OCI-LY7 (cell line): Measurements from ENCODE around the gene PRKAR2A. TPM values are rescaled to one million over a fixed set of nuclear protein-coding genes. Genes with fewer than 3 reads are reported as not detected.
"Not testable (repeated sequence)": the region's sequence is repeated elsewhere in the genome, so short reads cannot be mapped to it uniquely, and the experiment has no call there.

Experiments used
- BruUV-seq: library from RNA; stranded (reverse); fragments of 400-500 nt; replicated peaks from 2 replicates; lab custom pipeline; 2021; lab: Mats Ljungman, UMichigan
- CTCF ChIA-PET: fragments of 300-600 bp; sonication (Branson Sonifier 250); formaldehyde crosslinking; loops from one replicate; lab custom pipeline; 2022; ENCODE audit warnings: antibody characterized with exemption; ENCODE audit not compliant: unreplicated experiment; lab: Charles Lee
- POLR2A ChIA-PET: fragments of 300-600 bp; sonication (Branson Sonifier 250); formaldehyde crosslinking; loops from one replicate; lab custom pipeline; 2022; ENCODE audit warnings: antibody characterized with exemption; lab: Charles Lee
- DNase-seq: peaks from one replicate; pipeline ENCODE4 v3.0.0-alpha.2; 2015; ENCODE audit warnings: low spot score
- H2AFZ ChIP-seq: fragments of 200-600 bp; sonication (generic), shearing (Covaris generic); 2 replicates; pipeline ENCODE4 v1.6.1; 2014; ENCODE audit warnings: mild to moderate bottlenecking, antibody characterized with exemption, low read length, moderate library complexity
- H3K27ac ChIP-seq: fragments of 200-600 bp; sonication (generic); 2 replicates; pipeline ENCODE4 v1.5.1; 2014; ENCODE audit warnings: mixed run types, low read depth, mild to moderate bottlenecking, moderate library complexity, low read length, inconsistent platforms; ENCODE audit not compliant: poor library complexity, severe bottlenecking
- H3K36me3 ChIP-seq: fragments of 200-600 bp; sonication (generic); 2 replicates; pipeline ENCODE4 v1.6.1; 2014; ENCODE audit warnings: mild to moderate bottlenecking, antibody characterized with exemption, low read length, moderate library complexity, mixed read lengths; ENCODE audit not compliant: insufficient read depth
- H3K4me1 ChIP-seq: fragments of 200-600 bp; sonication (generic); 2 replicates; pipeline ENCODE4 v1.5.1; 2014; ENCODE audit warnings: mild to moderate bottlenecking, low read length; ENCODE audit not compliant: insufficient read depth, poor library complexity, severe bottlenecking
- H3K4me2 ChIP-seq: fragments of 200-600 bp; sonication (generic); 2 replicates; pipeline ENCODE4 v1.6.1; 2014; ENCODE audit warnings: mild to moderate bottlenecking, low read length
- H3K4me3 ChIP-seq: fragments of 200-600 bp; sonication (generic); 2 replicates; pipeline ENCODE4 v1.5.1; 2014; ENCODE audit warnings: mild to moderate bottlenecking, low read depth, low read length; ENCODE audit not compliant: poor library complexity, severe bottlenecking
- H3K79me2 ChIP-seq: fragments of 200-600 bp; sonication (generic); 2 replicates; pipeline ENCODE4 v1.6.1; 2016; ENCODE audit warnings: low read depth, mild to moderate bottlenecking, low read length, moderate library complexity, mixed read lengths; ENCODE audit not compliant: insufficient read depth
- H3K9me2 ChIP-seq: fragments of 200-600 bp; sonication (generic); 2 replicates; pipeline ENCODE4 v1.6.1; 2016; ENCODE audit warnings: mild to moderate bottlenecking, low read length, mixed read lengths; ENCODE audit not compliant: insufficient read depth
- H3K9me3 ChIP-seq: fragments of 200-600 bp; sonication (generic); 2 replicates; pipeline ENCODE4 v1.6.1; 2014; ENCODE audit warnings: mild to moderate bottlenecking, mixed run types, low read length, mixed read lengths
- H4K20me1 ChIP-seq: fragments of 200-600 bp; sonication (generic); 2 replicates; pipeline ENCODE4 v1.6.1; 2014; ENCODE audit warnings: mild to moderate bottlenecking, antibody characterized with exemption, low read length, moderate library complexity, mixed read lengths; ENCODE audit not compliant: insufficient read depth
- CTCF ChIP-seq: fragments of 200-600 bp; sonication (generic); conservative IDR thresholded peaks from 2 replicates; pipeline ENCODE4 v1.5.1; 2014; ENCODE audit warnings: mild to moderate bottlenecking, antibody characterized with exemption, low read length, moderate library complexity, mixed read lengths
- intact Hi-C: fragments of 100-400 bp; cut with micrococcal nuclease; formaldehyde crosslinking; loops from one replicate; pipeline ENCODE4 v1.10.0; 2022; ENCODE audit not compliant: unreplicated experiment
- total RNA-seq, 2 experiments: library from RNA; depleted of rRNA in 1 of 2; stranded (reverse); fragments of >200 nt in 1 of 2; shearing (Covaris generic) in 1 of 2; gene quantifications; 2 replicates each; pipeline ENCODE4 v1.2.3, GENCODE V29; 2014 to 2022

Gene PRKAR2A
- total RNA-seq, 2 experiments from 2014 or later, result 16.0 to 22.4 TPM

- Histone ChIP-seq H3K9me3 (no peaks in the 10 kb centered on the region), H4K20me1 (no peaks in the 10 kb centered on the region), H3K9me2 (no peaks in the 10 kb centered on the region), H3K4me3 (no peak overlapping the region), H3K27ac (no peak overlapping the region), H3K79me2 (no peaks in the 10 kb centered on the region), H3K4me2 (no peak overlapping the region), H2AFZ (no peak overlapping the region), H3K4me1 (no peaks in the 10 kb centered on the region), H3K36me3 (no peaks in the 10 kb centered on the region)
- intact Hi-C loops, result no loop called here
- DNase-seq, result no peak
- TF ChIP-seq CTCF, result no peak
- POLR2A ChIA-PET, result no interaction called here
- BruUV-seq, result no TSS peak
- CTCF ChIA-PET, result no interaction called here
Observed at GRCh38 chr3:48727511-48727910, 120.2 kb downstream of the PRKAR2A start.

GRCh38 chr3:48725185-48725855, 122.4 kb downstream of the PRKAR2A start:
- H3K36me3 ChIP-seq, H4K20me1 ChIP-seq, H3K4me3 ChIP-seq, H3K9me2 ChIP-seq, H3K9me3 ChIP-seq, H3K4me2 ChIP-seq, CTCF ChIA-PET, H3K4me1 ChIP-seq, DNase-seq, H3K27ac ChIP-seq, H2AFZ ChIP-seq, POLR2A ChIA-PET, BruUV-seq, H3K79me2 ChIP-seq, intact Hi-C loops: not testable (repeated sequence)

- Histone ChIP-seq H3K79me2 (no peaks in the 10 kb centered on the region), H4K20me1 (no peaks in the 10 kb centered on the region), H3K4me1 (peaks cover 8% of the 10 kb centered on the region), H3K27ac (no peak overlapping the region), H3K36me3 (no peaks in the 10 kb centered on the region), H3K9me3 (no peaks in the 10 kb centered on the region), H3K4me3 (no peak overlapping the region), H3K9me2 (no peaks in the 10 kb centered on the region), H3K4me2 (no peak overlapping the region), H2AFZ (no peak overlapping the region)
- POLR2A ChIA-PET, result no interaction called here
- intact Hi-C loops, result no loop called here
- no peak for DNase-seq
- CTCF ChIA-PET, result no interaction called here
- no peak for TF ChIP-seq CTCF
- BruUV-seq, result no TSS peak
Observed at GRCh38 chr3:48723725-48724124, 123.9 kb downstream of the PRKAR2A start.

GRCh38 chr3:48723293-48723692, 124.4 kb downstream of the PRKAR2A start:
- H3K4me1 ChIP-seq, H3K36me3 ChIP-seq, H3K9me3 ChIP-seq, intact Hi-C loops, H3K9me2 ChIP-seq, DNase-seq, H2AFZ ChIP-seq, POLR2A ChIA-PET, H3K4me3 ChIP-seq, BruUV-seq, H3K79me2 ChIP-seq, H3K27ac ChIP-seq, H3K4me2 ChIP-seq, H4K20me1 ChIP-seq, CTCF ChIA-PET: not testable (repeated sequence)
